NCI-H2029 treated with DMSO at 0.1 percent for 48 hours (cell line): ENCODE data around the gene ZNF446.
"Not testable (repeated sequence)": the region's sequence is repeated elsewhere in the genome, so short reads cannot be mapped to it uniquely, and the experiment has no call there.

Experiments used
- DNase-seq: peaks from one replicate; lab custom pipeline; 2025; lab: John Stamatoyannopoulos, UW

ZNF446 gene

GRCh38 chr19:58470837-58471543 lies 5.2 kb upstream of the ZNF446 start:
- not testable (repeated sequence) for DNase-seq

GRCh38 chr19:58471736-58472135 lies 4.4 kb upstream of the ZNF446 start:
- DNase-seq: no peak

- DNase-seq: no peak
Observed at GRCh38 chr19:58473775-58474174, 2.4 kb upstream of the ZNF446 start.

- DNase-seq: no peak
Observed at GRCh38 chr19:58474291-58474996, 1.7 kb upstream of the ZNF446 start.

GRCh38 chr19:58474997-58475713 lies 997 bp upstream of the ZNF446 start:
- DNase-seq: no peak

- DNase-seq: no peak
Observed at GRCh38 chr19:58476498-58477015, 405 bp downstream of the ZNF446 start.

- DNase-seq: no peak
Observed at GRCh38 chr19:58477130-58477529, 978 bp downstream of the ZNF446 start.

- no peak for DNase-seq
Observed at GRCh38 chr19:58477871-58478270, 1.7 kb downstream of the ZNF446 start.

GRCh38 chr19:58479303-58479702 lies 3.2 kb downstream of the ZNF446 start:
- no peak for DNase-seq

GRCh38 chr19:58479736-58480480 lies 3.8 kb downstream of the ZNF446 start:
- DNase-seq: no peak

GRCh38 chr19:58480481-58480830 lies 4.3 kb downstream of the ZNF446 start:
- no peak for DNase-seq

GRCh38 chr19:58480831-58481230 lies 4.7 kb downstream of the ZNF446 start:
- no peak for DNase-seq

GRCh38 chr19:58482372-58482771 lies 6.2 kb downstream of the ZNF446 start:
- no peak for DNase-seq

GRCh38 chr19:58483776-58484175 lies 7.6 kb downstream of the ZNF446 start:
- no peak for DNase-seq

GRCh38 chr19:58484349-58484748 lies 8.2 kb downstream of the ZNF446 start:
- not testable (repeated sequence) for DNase-seq

- DNase-seq: no peak
Observed at GRCh38 chr19:58491393-58491792, 15.2 kb downstream of the ZNF446 start.

GRCh38 chr19:58492265-58492664 lies 16.1 kb downstream of the ZNF446 start:
- no peak for DNase-seq

- DNase-seq: no peak
Observed at GRCh38 chr19:58497634-58498170, 21.6 kb downstream of the ZNF446 start.

GRCh38 chr19:58498316-58499020 lies 22.3 kb downstream of the ZNF446 start:
- no peak for DNase-seq

- DNase-seq: peak; percentile 94
Observed at GRCh38 chr19:58499021-58499927, 23.1 kb downstream of the ZNF446 start.
